A673 (cell line): ENCODE measurements around the gene BRCA1. TPM values are rescaled to one million over a fixed set of nuclear protein-coding genes. Genes with fewer than 3 reads are reported as not detected.

Experiments used
- BruUV-seq: library from RNA; stranded (reverse); fragments of 400-500 nt; replicated peaks from 2 replicates; lab custom pipeline; 2021; lab: Mats Ljungman, UMichigan
- CTCF ChIA-PET: fragments of 300-600 bp; sonication (Branson Sonifier 250); formaldehyde crosslinking; loops from one replicate; lab custom pipeline; 2022; ENCODE audit warnings: antibody characterized with exemption; lab: Charles Lee
- POLR2A ChIA-PET: fragments of 300-600 bp; sonication (Branson Sonifier 250); formaldehyde crosslinking; loops from one replicate; lab custom pipeline; 2022; ENCODE audit warnings: antibody characterized with exemption; ENCODE audit not compliant: low non-redundant PET; lab: Charles Lee
- DNase-seq: peaks from one replicate; pipeline ENCODE4 v3.0.0-alpha.2; 2015; ENCODE audit warnings: low spot score
- H3K27ac ChIP-seq: fragments of 200-600 bp; sonication (generic); 2 replicates; pipeline ENCODE4 v1.5.1; 2016; ENCODE audit warnings: mixed run types, low read depth, mild to moderate bottlenecking, mixed read lengths, antibody characterized with exemption, low read length; ENCODE audit not compliant: poor library complexity, severe bottlenecking
- H3K27me3 ChIP-seq: fragments of 200-600 bp; sonication (generic); replicated peaks from 2 replicates; pipeline ENCODE4 v1.6.1; 2017; ENCODE audit warnings: mixed run types, low read depth, mild to moderate bottlenecking, mixed read lengths, antibody characterized with exemption, low read length; ENCODE audit not compliant: insufficient read depth, poor library complexity
- H3K36me3 ChIP-seq: fragments of 200-600 bp; sonication (generic); 2 replicates; pipeline ENCODE4 v1.6.1; 2016; ENCODE audit warnings: mixed run types, mild to moderate bottlenecking, mixed read lengths, antibody characterized with exemption, low read length; ENCODE audit not compliant: insufficient read depth, poor library complexity, severe bottlenecking
- H3K4me1 ChIP-seq: fragments of 200-600 bp; sonication (generic); 2 replicates; pipeline ENCODE4 v1.6.1; 2017; ENCODE audit warnings: mixed run types, mild to moderate bottlenecking, mixed read lengths, antibody characterized with exemption, low read length; ENCODE audit not compliant: insufficient read depth, poor library complexity, severe bottlenecking
- H3K4me3 ChIP-seq: fragments of 200-600 bp; sonication (generic); 2 replicates; pipeline ENCODE4 v1.5.1; 2016; ENCODE audit warnings: low read depth, mixed run types, mild to moderate bottlenecking, mixed read lengths, low read length; ENCODE audit not compliant: poor library complexity, severe bottlenecking
- H3K9me3 ChIP-seq: fragments of 200-600 bp; sonication (generic); 2 replicates; pipeline ENCODE4 v1.6.1; 2016; ENCODE audit warnings: mixed run types, low read depth, mild to moderate bottlenecking, mixed read lengths, antibody characterized with exemption, low read length; ENCODE audit not compliant: poor library complexity, severe bottlenecking
- EZH2 ChIP-seq: fragments of 200-600 bp; sonication (generic); IDR thresholded peaks from 2 replicates; pipeline ENCODE4 v1.6.1; 2017; ENCODE audit warnings: borderline replicate concordance, low read depth, mild to moderate bottlenecking, mixed read lengths, antibody characterized with exemption, low read length; ENCODE audit not compliant: poor library complexity, severe bottlenecking
- intact Hi-C: fragments of 100-400 bp; cut with micrococcal nuclease; formaldehyde crosslinking; loops from one replicate; pipeline ENCODE4 v1.10.0; 2022; ENCODE audit not compliant: unreplicated experiment
- total RNA-seq: library from RNA; stranded (reverse); gene quantifications from 2 replicates; pipeline ENCODE4 v1.2.3, GENCODE V29; 2021
- TF ChIP-seq, protein P1 (sequence below): fragments of 300-800, 200-600 bp; sonication (generic); conservative IDR thresholded peaks from 2 replicates; pipeline ENCODE4 v1.5.1; 2017; ENCODE audit warnings: low read depth, mild to moderate bottlenecking, antibody characterized with exemption, low read length, moderate library complexity, mixed read lengths

Gene BRCA1
- total RNA-seq, 1 experiment from 2014 or later, result 24.2 TPM

DNA sequence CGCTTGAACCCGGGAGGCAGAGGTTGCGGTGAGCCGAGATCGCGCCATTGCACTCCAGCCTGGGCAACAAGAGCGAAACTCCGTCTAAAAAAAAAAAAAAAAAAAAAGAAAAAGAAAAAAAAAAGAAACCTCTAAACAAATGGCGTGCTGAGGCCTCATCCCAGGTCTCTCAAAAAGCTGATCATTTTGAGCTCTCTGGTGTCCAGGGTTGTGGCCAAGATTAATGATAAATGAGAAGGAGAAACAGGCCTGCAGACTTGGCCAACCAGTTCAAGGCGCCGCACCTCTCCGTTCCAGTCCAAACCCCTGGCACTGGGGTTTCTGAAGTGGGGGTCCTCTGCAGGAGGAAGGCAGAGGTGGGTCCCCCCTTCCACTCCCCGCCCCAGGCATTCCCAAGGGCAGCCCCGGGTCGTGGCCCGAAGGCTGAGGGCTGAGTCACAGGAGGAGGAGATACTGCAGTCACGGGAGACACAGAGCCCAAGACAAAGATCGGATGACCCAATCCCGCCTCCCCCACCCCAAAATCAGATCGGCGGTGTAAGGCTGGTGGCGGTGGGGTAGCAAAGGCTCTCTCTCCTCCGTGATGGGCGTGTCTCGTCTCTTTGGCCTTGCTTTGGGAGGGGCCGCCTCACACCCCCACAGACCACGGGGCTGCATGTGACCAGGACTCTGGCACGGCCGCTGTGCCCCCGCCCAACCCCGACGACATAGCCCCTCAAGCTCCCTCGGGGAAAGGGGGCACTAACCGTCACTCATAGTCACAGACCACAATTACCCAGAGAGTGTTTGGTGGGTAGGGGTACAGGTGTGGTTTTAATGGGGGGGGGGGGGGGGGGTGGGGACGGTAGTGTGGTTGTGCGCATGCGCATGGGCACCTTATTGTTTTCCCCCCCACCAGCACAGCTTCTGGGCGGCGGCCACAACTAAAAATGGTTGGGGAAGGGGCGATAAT, 104.1 kb downstream of the BRCA1 start:
- Histone ChIP-seq H3K4me3 (peak overlapping the region; percentile 78), H3K9me3 (no peaks in the 10 kb centered on the region), H3K27ac (no peak overlapping the region), H3K4me1 (no peaks in the 10 kb centered on the region), H3K27me3 (no peaks in the 10 kb centered on the region), H3K36me3 (no peaks in the 10 kb centered on the region)
- intact Hi-C loops, result loop anchor here (10.0 kb wide), 1 partner anchor 104 kb away; the partner anchor contains the start of gene BRCA1
- ChIA-PET POLR2A (interaction anchor here (1.1 kb wide), 1 partner anchor 23 kb away, joined by 17 read pairs; no protein-coding TSS in a partner anchor), CTCF (no interaction called here)
- DNase-seq, result no peak
- BruUV-seq, result no TSS peak
- TF ChIP-seq EZH2, result no peak
- TF ChIP-seq, protein P1, sequence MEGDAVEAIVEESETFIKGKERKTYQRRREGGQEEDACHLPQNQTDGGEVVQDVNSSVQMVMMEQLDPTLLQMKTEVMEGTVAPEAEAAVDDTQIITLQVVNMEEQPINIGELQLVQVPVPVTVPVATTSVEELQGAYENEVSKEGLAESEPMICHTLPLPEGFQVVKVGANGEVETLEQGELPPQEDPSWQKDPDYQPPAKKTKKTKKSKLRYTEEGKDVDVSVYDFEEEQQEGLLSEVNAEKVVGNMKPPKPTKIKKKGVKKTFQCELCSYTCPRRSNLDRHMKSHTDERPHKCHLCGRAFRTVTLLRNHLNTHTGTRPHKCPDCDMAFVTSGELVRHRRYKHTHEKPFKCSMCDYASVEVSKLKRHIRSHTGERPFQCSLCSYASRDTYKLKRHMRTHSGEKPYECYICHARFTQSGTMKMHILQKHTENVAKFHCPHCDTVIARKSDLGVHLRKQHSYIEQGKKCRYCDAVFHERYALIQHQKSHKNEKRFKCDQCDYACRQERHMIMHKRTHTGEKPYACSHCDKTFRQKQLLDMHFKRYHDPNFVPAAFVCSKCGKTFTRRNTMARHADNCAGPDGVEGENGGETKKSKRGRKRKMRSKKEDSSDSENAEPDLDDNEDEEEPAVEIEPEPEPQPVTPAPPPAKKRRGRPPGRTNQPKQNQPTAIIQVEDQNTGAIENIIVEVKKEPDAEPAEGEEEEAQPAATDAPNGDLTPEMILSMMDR, result no peak

DNA sequence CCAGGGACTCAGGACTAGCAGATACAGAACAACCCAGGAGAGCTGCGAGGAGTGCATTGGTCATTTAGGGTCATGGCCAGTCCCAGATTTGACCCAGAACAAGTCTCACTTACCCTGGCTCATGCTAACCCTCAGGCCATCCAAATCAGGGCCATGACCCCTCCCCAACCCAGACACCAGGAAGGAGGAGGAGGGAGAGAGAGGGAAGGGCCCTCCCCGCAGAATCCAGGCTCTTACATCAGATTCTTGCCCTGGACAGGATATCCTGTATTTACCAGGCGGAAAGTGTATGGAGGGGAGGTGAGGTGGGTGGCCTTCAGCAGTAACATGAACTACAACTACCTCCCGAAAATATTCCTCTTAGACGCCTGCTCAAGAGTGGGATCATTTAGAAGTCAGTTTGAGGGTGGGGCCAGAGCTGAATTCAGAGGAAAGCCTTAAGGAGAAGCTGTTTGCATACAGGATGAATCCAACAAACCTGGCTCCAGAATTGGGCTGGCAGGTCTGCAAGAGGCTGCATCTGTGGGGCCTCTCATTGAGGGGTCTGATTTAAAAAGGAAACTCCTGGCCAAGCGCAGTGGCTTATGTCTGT, 105.0 kb downstream of the BRCA1 start:
- intact Hi-C loops, result loop anchor here (10.0 kb wide), 1 partner anchor 105 kb away; the partner anchor contains the start of gene BRCA1
- no TSS peak for BruUV-seq
- POLR2A ChIA-PET, result interaction anchor here (1.1 kb wide), 1 partner anchor 22 kb away, joined by 17 read pairs; no protein-coding TSS in a partner anchor
- CTCF ChIA-PET, result no interaction called here
- Histone ChIP-seq H3K9me3 (no peaks in the 10 kb centered on the region), H3K36me3 (no peaks in the 10 kb centered on the region), H3K27me3 (no peaks in the 10 kb centered on the region), H3K27ac (no peak overlapping the region), H3K4me1 (no peaks in the 10 kb centered on the region), H3K4me3 (no peak overlapping the region)
- no peak for DNase-seq
- no peak for TF ChIP-seq EZH2
- TF ChIP-seq, protein P1, result no peak

DNA sequence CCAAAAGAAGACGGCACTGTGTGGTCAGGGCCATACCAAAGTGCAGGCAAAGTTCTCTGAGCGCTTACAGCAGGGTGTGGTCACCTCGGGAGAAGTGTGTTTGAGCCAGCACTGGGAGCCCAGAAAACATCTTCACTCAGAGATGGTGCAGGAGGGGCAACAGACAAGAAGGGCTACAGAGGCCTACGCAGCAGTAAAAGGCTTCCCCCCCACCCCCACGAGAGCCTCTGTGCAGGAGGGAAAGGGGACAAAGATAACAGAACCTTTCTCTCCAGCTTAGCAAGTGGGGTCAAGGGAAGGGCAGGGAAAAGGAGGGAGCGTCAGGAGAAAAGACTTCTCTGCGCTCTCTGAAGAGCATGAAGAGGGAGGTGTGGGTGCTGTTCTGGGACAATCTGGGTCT, 105.7 kb downstream of the BRCA1 start:
- Histone ChIP-seq H3K36me3 (no peaks in the 10 kb centered on the region), H3K9me3 (no peaks in the 10 kb centered on the region), H3K27ac (no peak overlapping the region), H3K27me3 (no peaks in the 10 kb centered on the region), H3K4me3 (no peak overlapping the region), H3K4me1 (no peaks in the 10 kb centered on the region)
- BruUV-seq, result no TSS peak
- no peak for TF ChIP-seq EZH2
- TF ChIP-seq, protein P1, result no peak
- intact Hi-C loops, result no loop called here
- POLR2A ChIA-PET, result no interaction called here
- no peak for DNase-seq
- CTCF ChIA-PET, result no interaction called here
